AG04449 (cell line): ENCODE measurements around the gene EEPD1.

ENCODE experiments used
- CTCF ChIA-PET: fragments of 350-600 bp; formaldehyde crosslinking; extraction: SDS; loops from one replicate; lab custom pipeline; 2021; ENCODE audit warnings: antibody characterized with exemption; lab: Yijun Ruan, JAX
- POLR2A ChIA-PET: fragments of 400-600, 350-600 bp; formaldehyde crosslinking; extraction: SDS; loops from one replicate; lab custom pipeline; 2020; ENCODE audit warnings: antibody characterized with exemption, inconsistent platforms; lab: Yijun Ruan, JAX
- DNase-seq: peaks from one replicate; pipeline ENCODE4 v3.0.0-alpha.2; 2010; ENCODE audit warnings: low read depth, low spot score
- H3K4me3 ChIP-seq: 2 replicates; pipeline ENCODE4 v1.5.1; 2011; ENCODE audit warnings: low read depth, mild to moderate bottlenecking, control low read depth, low read length
- CTCF ChIP-seq: IDR thresholded peaks from one replicate; pipeline ENCODE4 v1.5.1; 2011; ENCODE audit warnings: mild to moderate bottlenecking, moderate library complexity, low read length, control low read depth, inconsistent platforms; ENCODE audit not compliant: insufficient read depth; ENCODE audit errors: missing control alignments

The EEPD1 gene

GRCh38 chr7:36305648-36306047 lies 152.6 kb downstream of the EEPD1 start:
- H3K4me3 ChIP-seq = no peak overlapping the region
- no peak for TF ChIP-seq CTCF
- POLR2A ChIA-PET = no interaction called here
- DNase-seq = no peak
- CTCF ChIA-PET = interaction anchor here (0.9 to 7.6 kb wide), 4 partner anchors 12 to 321 kb away, joined by 3 to 97 read pairs (median 6); no protein-coding TSS in a partner anchor

DNA sequence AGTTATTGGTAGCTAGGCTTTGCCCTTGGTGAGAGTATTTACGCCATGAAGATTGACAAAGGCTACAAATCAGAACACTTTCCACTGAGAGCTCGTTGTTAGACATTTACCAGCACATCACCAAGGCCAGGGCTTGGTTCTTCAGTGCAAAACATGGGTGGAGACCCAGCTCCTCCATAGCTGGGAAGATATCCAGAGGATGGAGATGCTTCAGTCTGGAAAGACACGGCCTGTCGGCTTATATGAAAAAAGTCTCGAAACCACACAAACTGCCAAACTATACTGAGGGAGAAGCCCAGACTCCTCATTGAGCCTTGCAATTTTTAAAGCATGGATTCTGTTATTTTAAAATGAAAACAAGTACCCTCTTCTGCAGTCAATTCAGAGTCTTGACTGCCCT lies 153.2 kb downstream of the EEPD1 start:
- ChIA-PET CTCF (interaction anchor here (0.9 to 7.6 kb wide), 4 partner anchors 12 to 322 kb away, joined by 3 to 97 read pairs (median 6); no protein-coding TSS in a partner anchor), POLR2A (no interaction called here)
- DNase-seq = no peak
- TF ChIP-seq CTCF = no peak
- no peak overlapping the region for H3K4me3 ChIP-seq

DNA sequence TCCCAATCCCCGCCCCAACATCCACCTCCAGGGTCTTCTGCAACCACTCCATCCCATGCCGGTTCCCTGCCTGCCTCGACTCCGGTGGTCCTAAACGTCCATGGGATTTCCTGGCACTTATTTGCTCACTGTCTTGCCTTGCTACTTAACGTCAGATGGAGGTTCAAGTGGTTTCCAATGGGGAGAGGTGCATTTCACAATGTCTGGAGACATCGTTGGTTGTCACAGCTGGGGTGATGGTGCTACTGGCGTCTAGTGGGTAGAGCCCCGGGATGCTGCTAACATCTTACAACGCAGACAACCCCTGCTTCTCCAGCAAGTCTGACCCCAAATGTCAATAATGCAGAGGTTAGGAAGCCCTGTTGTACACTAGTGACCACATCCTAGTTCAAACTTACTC lies 153.7 kb downstream of the EEPD1 start:
- CTCF ChIA-PET = interaction anchor here (0.9 to 7.6 kb wide), 5 partner anchors 11 to 322 kb away, joined by 3 to 97 read pairs (median 9); no protein-coding TSS in a partner anchor
- no peak overlapping the region for H3K4me3 ChIP-seq
- TF ChIP-seq CTCF = no peak
- no peak for DNase-seq
- POLR2A ChIA-PET = no interaction called here

GRCh38 chr7:36308031-36308430 lies 155.0 kb downstream of the EEPD1 start:
- no peak for TF ChIP-seq CTCF
- ChIA-PET POLR2A (no interaction called here), CTCF (interaction anchor here (0.7 to 4.1 kb wide), 5 partner anchors 11 to 329 kb away, joined by 3 to 36 read pairs (median 3); no protein-coding TSS in a partner anchor)
- no peak overlapping the region for H3K4me3 ChIP-seq
- no peak for DNase-seq

- H3K4me3 ChIP-seq = no peak overlapping the region
- POLR2A ChIA-PET = no interaction called here
- CTCF ChIA-PET = interaction anchor here (1.5 to 4.1 kb wide), 3 partner anchors 9 to 325 kb away, joined by 3 to 36 read pairs (median 4); no protein-coding TSS in a partner anchor
Measured at GRCh38 chr7:36309301-36309700, 156.2 kb downstream of the EEPD1 start.

More at GRCh38 chr7:36309301-36309700, 156.2 kb downstream of the EEPD1 start:
- TF ChIP-seq CTCF = no peak
- DNase-seq = no peak
